GM12864 (cell line): ENCODE measurements around the gene GPC2.
"Not testable (repeated sequence)": the region's sequence is repeated elsewhere in the genome, so short reads cannot be mapped to it uniquely, and the experiment has no call there.

ENCODE experiments used
- DNase-seq: peaks from one replicate; pipeline ENCODE4 v3.0.0-alpha.2; 2011; ENCODE audit warnings: low read depth
- H3K4me3 ChIP-seq: 2 replicates; pipeline ENCODE4 v1.5.1; 2011; ENCODE audit warnings: mild to moderate bottlenecking, low read depth, low read length, control low read depth
- TF ChIP-seq, protein P1 (sequence below): IDR thresholded peaks from 2 replicates; pipeline ENCODE4 v1.5.1; 2011; ENCODE audit warnings: low read depth, mild to moderate bottlenecking, moderate library complexity, low read length, control low read depth, inconsistent platforms; ENCODE audit errors: missing control alignments

GPC2 gene

DNA sequence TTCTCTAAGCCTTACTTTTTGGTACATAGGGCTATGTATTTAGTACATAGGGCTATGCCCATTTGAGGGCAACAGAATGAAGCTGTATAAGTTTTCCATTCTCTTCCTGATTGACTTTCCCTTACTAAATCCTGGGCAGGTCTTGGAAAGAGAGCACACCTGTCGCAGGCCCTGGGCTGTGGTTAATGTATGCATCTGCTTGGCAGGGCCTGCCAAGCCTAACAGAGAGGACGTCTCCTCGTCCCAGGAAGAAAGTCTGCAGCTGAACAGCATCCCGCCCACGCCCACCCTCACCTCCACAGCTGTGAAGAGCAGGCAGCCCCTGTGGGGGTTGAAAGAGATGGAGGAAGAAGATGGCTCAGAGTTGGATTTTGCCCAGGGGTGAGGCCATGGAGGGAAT, 33.6 kb upstream of the GPC2 start:
- H3K4me3 ChIP-seq: peak overlapping the region; percentile 37
- no peak for DNase-seq
- TF ChIP-seq, protein P1, sequence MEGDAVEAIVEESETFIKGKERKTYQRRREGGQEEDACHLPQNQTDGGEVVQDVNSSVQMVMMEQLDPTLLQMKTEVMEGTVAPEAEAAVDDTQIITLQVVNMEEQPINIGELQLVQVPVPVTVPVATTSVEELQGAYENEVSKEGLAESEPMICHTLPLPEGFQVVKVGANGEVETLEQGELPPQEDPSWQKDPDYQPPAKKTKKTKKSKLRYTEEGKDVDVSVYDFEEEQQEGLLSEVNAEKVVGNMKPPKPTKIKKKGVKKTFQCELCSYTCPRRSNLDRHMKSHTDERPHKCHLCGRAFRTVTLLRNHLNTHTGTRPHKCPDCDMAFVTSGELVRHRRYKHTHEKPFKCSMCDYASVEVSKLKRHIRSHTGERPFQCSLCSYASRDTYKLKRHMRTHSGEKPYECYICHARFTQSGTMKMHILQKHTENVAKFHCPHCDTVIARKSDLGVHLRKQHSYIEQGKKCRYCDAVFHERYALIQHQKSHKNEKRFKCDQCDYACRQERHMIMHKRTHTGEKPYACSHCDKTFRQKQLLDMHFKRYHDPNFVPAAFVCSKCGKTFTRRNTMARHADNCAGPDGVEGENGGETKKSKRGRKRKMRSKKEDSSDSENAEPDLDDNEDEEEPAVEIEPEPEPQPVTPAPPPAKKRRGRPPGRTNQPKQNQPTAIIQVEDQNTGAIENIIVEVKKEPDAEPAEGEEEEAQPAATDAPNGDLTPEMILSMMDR: no peak

DNA sequence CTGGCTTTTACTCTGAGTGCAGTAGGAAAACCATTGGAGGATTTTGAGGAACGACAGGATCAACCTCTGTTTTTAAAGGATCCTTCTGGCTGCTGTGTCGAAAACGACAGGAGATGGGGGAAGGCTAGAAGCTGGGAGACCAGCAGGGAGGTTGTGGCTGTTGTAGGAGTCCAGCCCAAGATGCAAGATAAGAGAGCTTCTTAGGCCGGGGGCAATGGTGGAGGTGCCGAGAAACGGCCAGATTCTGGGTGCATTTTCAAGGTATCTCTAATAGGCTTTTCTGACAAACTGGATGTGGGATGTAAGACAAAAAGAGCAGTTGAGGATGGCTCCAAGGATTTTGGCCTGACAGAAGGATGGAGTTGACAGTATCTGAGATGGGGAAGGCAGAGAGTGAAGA, 32.3 kb upstream of the GPC2 start:
- DNase-seq: no peak
- H3K4me3 ChIP-seq: peak overlapping the region; percentile 4; the same call in 1 of the 2 replicates
- TF ChIP-seq, protein P1: no peak

DNA sequence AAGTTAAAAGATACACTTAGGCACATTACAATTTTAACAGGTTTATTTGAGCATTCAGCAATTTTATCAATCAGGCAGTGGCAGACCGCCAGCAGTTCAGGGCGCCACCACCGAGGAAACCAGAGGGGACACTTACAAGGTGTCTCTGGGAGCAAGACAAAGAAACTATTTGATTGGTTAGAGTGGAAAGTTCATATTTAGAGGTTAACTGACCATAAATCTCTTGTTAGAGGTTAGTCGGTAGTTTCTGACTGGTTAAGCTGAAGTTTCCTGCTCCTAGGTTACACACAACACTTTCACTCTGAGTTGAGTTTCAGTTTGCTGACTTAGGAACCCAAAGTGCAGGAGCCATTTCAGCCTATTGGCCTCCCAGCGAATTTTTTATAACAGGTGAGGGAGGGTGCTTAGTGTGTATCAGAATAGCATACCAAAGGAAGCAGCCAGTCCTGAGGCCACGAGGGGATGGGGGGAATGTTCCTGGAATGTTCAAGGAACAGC, 31.8 kb upstream of the GPC2 start:
- peak; percentile 88 for DNase-seq
- TF ChIP-seq, protein P1: peak; percentile 17
- H3K4me3 ChIP-seq: peak overlapping the region; percentile 4; the same call in 1 of the 2 replicates

DNA sequence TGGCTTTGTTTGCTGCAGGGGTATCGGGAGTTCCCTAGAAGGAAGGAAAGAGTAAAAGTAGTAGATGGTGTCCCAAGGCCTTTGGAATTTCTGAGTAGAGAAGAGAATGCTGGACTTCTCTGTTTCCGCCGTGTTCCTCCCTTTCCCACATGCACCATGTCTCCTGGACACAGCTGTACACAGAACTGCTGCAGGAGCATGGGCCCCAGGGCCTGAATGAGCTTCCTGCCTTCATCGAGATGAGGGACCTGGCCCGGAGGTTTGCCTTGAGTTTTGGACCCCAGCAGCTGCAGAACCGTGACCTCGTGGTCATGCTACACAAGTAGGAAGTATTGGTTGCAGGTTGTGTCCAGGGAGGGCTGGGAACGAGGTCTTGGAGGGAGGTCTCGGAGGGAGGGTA, 27.3 kb upstream of the GPC2 start:
- DNase-seq: no peak

DNA sequence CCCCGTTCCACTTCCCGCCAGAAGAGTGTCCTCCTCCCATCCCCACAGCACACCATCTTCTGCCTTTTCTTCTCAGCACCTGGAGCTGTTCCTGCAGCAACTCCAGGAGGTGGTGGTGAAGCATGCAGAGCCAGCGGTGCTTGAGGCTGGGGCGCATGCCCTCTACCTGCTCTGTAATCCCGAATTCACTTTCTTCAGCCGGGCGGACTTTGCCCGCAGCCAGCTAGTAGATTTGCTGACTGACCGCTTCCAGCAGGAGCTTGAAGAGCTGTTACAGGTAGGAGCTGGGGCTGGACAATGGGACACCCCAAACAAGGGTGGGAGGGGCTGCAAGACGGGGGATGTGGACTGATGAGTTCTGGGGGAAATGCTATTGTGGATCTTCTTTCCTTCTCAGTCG, 23.5 kb upstream of the GPC2 start:
- DNase-seq: no peak
- TF ChIP-seq, protein P1: no peak
- no peak overlapping the region for H3K4me3 ChIP-seq

More for the DNA sequence above, 27.3 kb upstream of the GPC2 start:
- no peak overlapping the region for H3K4me3 ChIP-seq
- TF ChIP-seq, protein P1: no peak

DNA sequence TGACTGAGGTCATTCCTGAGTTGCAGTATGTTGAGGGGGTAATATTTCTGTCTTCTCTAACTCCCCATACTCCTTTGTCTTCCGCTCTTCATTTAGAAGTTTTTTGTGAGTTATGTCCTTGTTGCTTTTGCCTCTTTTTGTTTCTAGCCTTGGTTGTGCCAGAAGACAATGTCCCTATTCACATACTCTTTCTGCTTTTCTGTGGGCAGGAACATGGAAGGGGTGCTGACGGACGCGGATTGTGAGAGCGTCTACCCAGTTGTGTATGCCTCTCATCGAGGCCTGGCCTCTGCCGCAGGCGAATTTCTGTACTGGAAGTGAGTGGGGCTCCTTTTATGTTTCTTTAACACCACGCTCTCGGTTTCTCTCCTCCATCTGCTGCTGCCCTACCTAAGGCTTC, 21.1 kb upstream of the GPC2 start:
- TF ChIP-seq, protein P1: no peak
- no peak for DNase-seq
- H3K4me3 ChIP-seq: no peak overlapping the region

DNA sequence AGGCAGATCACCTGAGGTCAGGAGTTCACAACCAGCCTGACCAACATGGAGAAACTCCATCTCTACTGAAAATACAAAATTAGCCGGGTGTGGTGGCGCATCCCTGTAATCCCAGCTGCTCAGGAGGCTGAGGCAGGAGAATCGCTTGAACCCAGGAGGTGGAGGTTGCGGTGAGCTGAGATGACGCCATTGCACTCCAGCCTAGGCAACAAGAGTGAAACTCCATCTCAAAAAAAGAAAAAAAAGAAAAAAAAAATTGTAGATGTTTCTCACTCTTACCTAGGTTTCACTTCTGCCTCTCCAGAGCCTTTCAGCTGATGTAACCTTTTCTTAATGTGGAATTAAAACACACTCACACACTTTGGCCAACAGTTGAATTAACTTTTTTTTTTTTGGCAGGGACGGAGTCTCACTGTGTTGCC, 18.7 kb upstream of the GPC2 start:
- not testable (repeated sequence) for H3K4me3 ChIP-seq, DNase-seq
